Activated naive CD8-positive, alpha-beta T cell treated with anti-CD3 and anti-CD28 coated beads, Interleukin-2, amount 10 ng/mL, durations not matched to agents 7 days and 5 days (primary cell): Measurements from ENCODE around the gene FLYWCH2. TPM values are rescaled to one million over a fixed set of nuclear protein-coding genes. Genes with fewer than 3 reads are reported as not detected.
A peak's percentile ranks its signal among the peaks of the same experiment; 100 is the strongest.

Experiments
- ATAC-seq: fragments of 150-1000 bp; cut with Tn5 transposase; one replicate; pipeline ENCODE4 v1.10.0; 2021; ENCODE audit warnings: low read depth, moderate library complexity
- POLR2A ChIA-PET: fragments of 350-600 bp; sonication (Branson Sonifier 250); formaldehyde crosslinking; loops from one replicate; lab custom pipeline; 2021; ENCODE audit warnings: antibody characterized with exemption; lab: Charles Lee
- DNase-seq: peaks from one replicate; pipeline ENCODE4 v3.0.0; 2021
- H3K27ac Mint-ChIP-seq: one replicate; pipeline ENCODE4 v1.8.0; 2022; ENCODE audit warnings: mild to moderate bottlenecking, mixed read lengths
- H3K27me3 Mint-ChIP-seq: one replicate; pipeline ENCODE4 v1.8.0; 2022; ENCODE audit warnings: mild to moderate bottlenecking, moderate library complexity, mixed read lengths
- H3K36me3 Mint-ChIP-seq: one replicate; pipeline ENCODE4 v1.8.0; 2021; ENCODE audit warnings: mild to moderate bottlenecking, mixed read lengths
- H3K4me1 Mint-ChIP-seq: one replicate; pipeline ENCODE4 v1.8.0; 2021; ENCODE audit warnings: mixed read lengths
- H3K4me3 Mint-ChIP-seq: one replicate; pipeline ENCODE4 v1.8.0; 2022; ENCODE audit warnings: mild to moderate bottlenecking, moderate library complexity, mixed read lengths
- H3K9me3 Mint-ChIP-seq: one replicate; pipeline ENCODE4 v1.8.0; 2021; ENCODE audit warnings: mixed read lengths
- total RNA-seq, 2 experiments: library from RNA; stranded (reverse); gene quantifications; one replicate each; pipeline ENCODE4 v1.2.3, GENCODE V29; 2021

Gene FLYWCH2
- total RNA-seq, 2 experiments from 2014 or later = 21.0 to 21.2 TPM

DNA sequence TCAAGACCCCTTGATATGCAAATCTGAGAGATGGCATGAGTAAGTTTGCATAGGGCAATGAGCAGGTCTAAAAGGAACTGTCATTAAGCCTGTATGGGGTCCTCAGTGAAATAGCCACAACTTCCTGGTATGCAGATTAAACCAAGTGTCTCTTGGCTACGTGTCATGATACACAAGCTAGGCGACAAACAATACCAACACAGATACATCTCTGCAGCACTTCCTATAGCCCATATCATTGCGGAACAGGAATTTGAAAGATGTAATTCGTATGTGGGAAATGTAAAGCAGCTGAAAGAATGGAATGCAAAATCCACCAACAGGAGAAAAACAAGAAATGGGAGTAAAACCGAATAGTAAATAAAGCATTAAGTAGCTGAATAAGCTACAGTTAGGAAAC lies 37.9 kb upstream of the FLYWCH2 start:
- POLR2A ChIA-PET = interaction anchor here (1.4 kb wide), 1 partner anchor 23 kb away, joined by 5 read pairs; no protein-coding TSS in a partner anchor
- Mint-ChIP-seq H3K27me3 (peaks cover 4% of the 10 kb centered on the region), H3K36me3 (no peaks in the 10 kb centered on the region), H3K9me3 (no peaks in the 10 kb centered on the region), H3K4me3 (no peak overlapping the region), H3K4me1 (peaks cover 33% of the 10 kb centered on the region), H3K27ac (no peak overlapping the region)
- ATAC-seq (no peak), DNase-seq (no peak)

GRCh38 chr16:2846511-2847310 lies 36.3 kb upstream of the FLYWCH2 start:
- DNase-seq (no peak), ATAC-seq (peak; percentile 31)
- Mint-ChIP-seq H3K4me1 (peaks cover 30% of the 10 kb centered on the region), H3K36me3 (no peaks in the 10 kb centered on the region), H3K4me3 (no peak overlapping the region), H3K27me3 (peaks cover 9% of the 10 kb centered on the region), H3K9me3 (no peaks in the 10 kb centered on the region), H3K27ac (peak overlapping the region; percentile 14)
- POLR2A ChIA-PET = no interaction called here

GRCh38 chr16:2848933-2849725 lies 33.9 kb upstream of the FLYWCH2 start:
- Mint-ChIP-seq H3K27me3 (peaks cover 9% of the 10 kb centered on the region), H3K4me3 (no peak overlapping the region), H3K9me3 (peaks cover 3% of the 10 kb centered on the region), H3K4me1 (peaks cover 23% of the 10 kb centered on the region), H3K36me3 (no peaks in the 10 kb centered on the region), H3K27ac (no peak overlapping the region)
- POLR2A ChIA-PET = interaction anchor here (1.2 kb wide), 1 partner anchor 19 kb away, joined by 3 read pairs; no protein-coding TSS in a partner anchor
- DNase-seq (no peak), ATAC-seq (no peak)

GRCh38 chr16:2852003-2852730 lies 30.8 kb upstream of the FLYWCH2 start:
- no peak for ATAC-seq
- Mint-ChIP-seq H3K27ac (no peak overlapping the region), H3K4me1 (peaks cover under 1% of the 10 kb centered on the region), H3K27me3 (peaks cover 9% of the 10 kb centered on the region), H3K4me3 (no peak overlapping the region), H3K36me3 (no peaks in the 10 kb centered on the region), H3K9me3 (peaks cover 12% of the 10 kb centered on the region)
- POLR2A ChIA-PET = no interaction called here
- DNase-seq = no peak

DNA sequence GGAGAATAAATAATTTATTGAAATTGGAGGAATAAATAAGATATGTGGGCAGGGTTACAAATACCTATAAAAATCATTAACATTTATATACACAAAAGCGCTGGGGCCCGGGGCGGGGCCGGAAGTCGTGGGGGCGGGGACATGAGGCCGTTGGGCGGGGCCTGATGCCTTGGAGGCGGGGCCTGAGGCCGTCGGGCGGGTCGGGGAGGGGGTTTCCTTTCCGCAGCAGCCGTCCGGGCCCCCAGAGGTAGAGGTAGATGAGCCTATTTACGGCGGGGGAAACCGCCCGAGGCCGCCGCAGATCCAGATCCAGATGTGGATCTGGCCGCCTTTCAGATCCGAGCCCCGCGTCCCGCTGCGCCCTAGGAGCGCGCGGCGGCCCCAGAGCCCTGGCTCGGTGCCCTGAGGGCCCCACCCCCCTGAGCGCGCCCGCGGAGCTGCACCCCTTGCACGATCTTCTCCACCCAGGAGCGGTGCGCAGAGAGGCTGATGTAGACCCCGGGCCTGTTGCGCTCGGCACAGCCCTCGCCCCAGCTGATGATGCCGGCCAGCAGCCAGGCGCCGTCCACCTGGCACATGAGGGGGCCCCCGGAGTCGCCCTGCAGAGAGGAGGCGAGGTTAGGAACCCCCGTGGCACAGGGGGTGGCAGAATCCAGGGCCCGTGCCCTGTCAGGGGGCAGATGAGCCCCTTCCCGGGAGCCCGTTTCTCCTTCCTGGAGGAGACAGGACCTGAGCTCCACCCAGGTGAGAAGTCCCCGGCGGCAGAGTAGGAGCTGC lies 30.1 kb upstream of the FLYWCH2 start:
- H3K36me3 Mint-ChIP-seq = no peaks in the 10 kb centered on the region
- no peak overlapping the region for H3K27ac Mint-ChIP-seq
- H3K4me3 Mint-ChIP-seq = no peak overlapping the region
- H3K9me3 Mint-ChIP-seq = peaks cover 12% of the 10 kb centered on the region
- peaks cover 3% of the 10 kb centered on the region for H3K4me1 Mint-ChIP-seq
- POLR2A ChIA-PET = interaction anchor here (0.9 to 1.2 kb wide), 2 partner anchors 15 to 42 kb away, joined by 4 to 5 read pairs; no protein-coding TSS in a partner anchor
- ATAC-seq = no peak
- DNase-seq = no peak
- H3K27me3 Mint-ChIP-seq = peaks cover 13% of the 10 kb centered on the region

DNA sequence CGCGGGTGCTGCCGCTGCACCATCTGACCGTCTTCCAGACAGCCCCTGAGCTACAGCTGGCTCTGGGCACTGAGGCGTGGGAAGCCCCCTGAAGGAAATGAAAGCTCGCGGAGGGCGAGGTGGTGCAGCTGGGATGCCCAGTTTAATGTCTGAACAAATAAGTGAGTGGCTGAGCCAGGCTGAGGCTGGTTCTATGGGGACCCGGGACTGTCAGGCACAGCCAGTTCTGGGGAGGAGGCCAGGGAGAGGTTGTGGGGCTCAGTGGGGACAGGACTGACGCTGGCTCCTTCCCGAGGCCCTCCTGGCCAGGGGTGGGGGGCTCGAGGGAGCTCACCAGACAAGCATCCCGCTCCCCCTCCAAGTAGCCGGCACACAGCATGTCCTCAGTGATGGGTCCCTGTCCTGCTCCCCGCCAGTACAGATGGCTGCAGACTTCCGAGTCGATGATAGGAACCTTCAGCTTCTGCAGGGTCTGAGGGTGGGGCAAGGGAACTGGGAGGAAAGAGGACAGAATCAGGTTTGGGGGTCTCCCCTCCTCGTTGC lies 29.4 kb upstream of the FLYWCH2 start:
- Mint-ChIP-seq H3K27ac (no peak overlapping the region), H3K36me3 (no peaks in the 10 kb centered on the region), H3K9me3 (peaks cover 12% of the 10 kb centered on the region), H3K4me3 (no peak overlapping the region), H3K4me1 (peaks cover 3% of the 10 kb centered on the region), H3K27me3 (peaks cover 13% of the 10 kb centered on the region)
- ATAC-seq (no peak), DNase-seq (no peak)
- POLR2A ChIA-PET = interaction anchor here (0.6 to 1.2 kb wide), 3 partner anchors 15 to 1765 kb away, joined by 3 to 5 read pairs (median 4); no protein-coding TSS in a partner anchor

- POLR2A ChIA-PET = no interaction called here
- no peak for ATAC-seq
- DNase-seq = no peak
- Mint-ChIP-seq H3K36me3 (no peaks in the 10 kb centered on the region), H3K27ac (no peak overlapping the region), H3K4me1 (peaks cover 3% of the 10 kb centered on the region), H3K9me3 (peaks cover 12% of the 10 kb centered on the region), H3K27me3 (peaks cover 12% of the 10 kb centered on the region), H3K4me3 (no peak overlapping the region)
Observed at GRCh38 chr16:2854700-2855309, 28.2 kb upstream of the FLYWCH2 start.

DNA sequence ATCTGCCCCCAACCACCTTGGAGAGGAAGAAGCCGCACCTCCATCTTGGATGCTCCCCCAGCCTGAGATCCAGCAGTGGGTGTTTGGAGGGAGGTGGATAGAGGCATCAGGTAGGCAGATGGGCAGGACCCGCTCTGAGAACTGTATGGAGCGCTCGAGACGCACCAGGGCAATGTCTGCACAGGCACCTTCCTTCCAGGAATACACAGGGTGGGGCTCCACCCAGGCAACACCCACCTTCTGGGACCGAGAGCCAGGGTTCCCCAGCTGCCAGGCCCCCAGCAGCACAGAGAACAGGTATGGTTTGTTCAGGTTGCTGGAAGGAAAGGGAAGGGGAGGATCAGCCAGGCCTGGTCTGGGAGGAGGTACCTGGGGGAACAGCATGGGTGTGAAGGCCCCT lies 27.5 kb upstream of the FLYWCH2 start:
- no peak overlapping the region for H3K27ac Mint-ChIP-seq
- peaks cover 12% of the 10 kb centered on the region for H3K9me3 Mint-ChIP-seq
- no peak overlapping the region for H3K4me3 Mint-ChIP-seq
- ATAC-seq (no peak), DNase-seq (no peak)
- H3K4me1 Mint-ChIP-seq = peaks cover 3% of the 10 kb centered on the region
- no peaks in the 10 kb centered on the region for H3K36me3 Mint-ChIP-seq
- H3K27me3 Mint-ChIP-seq = peaks cover 10% of the 10 kb centered on the region
- POLR2A ChIA-PET = no interaction called here

DNA sequence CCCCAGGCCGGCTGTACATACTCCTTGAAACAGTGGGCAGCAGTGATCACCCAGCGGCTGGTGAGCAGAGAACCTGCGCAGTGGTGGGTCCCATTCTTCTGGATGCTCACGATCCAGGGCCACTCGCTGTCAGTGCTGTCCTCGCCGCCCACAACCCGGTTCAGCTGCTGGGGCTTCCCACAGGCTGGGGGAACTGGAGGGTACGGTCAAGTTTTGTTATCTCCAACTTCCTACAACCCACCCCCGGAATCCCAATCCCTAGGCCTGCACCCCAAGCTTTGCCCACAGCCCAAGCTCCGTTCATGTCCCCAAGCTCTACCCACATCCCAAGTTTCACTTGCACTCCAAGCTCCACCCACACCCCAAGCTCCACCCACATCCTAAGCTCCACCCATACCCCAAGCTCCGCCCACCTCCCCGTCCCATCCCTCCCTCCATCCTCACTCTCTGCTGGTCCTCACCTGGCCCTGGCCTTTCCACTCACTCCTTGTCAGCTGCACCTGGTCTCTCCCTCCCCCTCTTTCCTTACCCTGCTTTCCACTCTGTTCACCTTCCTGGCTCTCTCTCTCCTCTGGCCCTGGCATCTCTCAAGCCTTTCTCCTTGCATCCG lies 26.8 kb upstream of the FLYWCH2 start:
- Mint-ChIP-seq H3K27ac (no peak overlapping the region), H3K4me3 (no peak overlapping the region), H3K4me1 (peaks cover 3% of the 10 kb centered on the region), H3K27me3 (peaks cover 8% of the 10 kb centered on the region), H3K9me3 (peaks cover 13% of the 10 kb centered on the region), H3K36me3 (no peaks in the 10 kb centered on the region)
- ATAC-seq = no peak
- DNase-seq = no peak
- POLR2A ChIA-PET = no interaction called here

DNA sequence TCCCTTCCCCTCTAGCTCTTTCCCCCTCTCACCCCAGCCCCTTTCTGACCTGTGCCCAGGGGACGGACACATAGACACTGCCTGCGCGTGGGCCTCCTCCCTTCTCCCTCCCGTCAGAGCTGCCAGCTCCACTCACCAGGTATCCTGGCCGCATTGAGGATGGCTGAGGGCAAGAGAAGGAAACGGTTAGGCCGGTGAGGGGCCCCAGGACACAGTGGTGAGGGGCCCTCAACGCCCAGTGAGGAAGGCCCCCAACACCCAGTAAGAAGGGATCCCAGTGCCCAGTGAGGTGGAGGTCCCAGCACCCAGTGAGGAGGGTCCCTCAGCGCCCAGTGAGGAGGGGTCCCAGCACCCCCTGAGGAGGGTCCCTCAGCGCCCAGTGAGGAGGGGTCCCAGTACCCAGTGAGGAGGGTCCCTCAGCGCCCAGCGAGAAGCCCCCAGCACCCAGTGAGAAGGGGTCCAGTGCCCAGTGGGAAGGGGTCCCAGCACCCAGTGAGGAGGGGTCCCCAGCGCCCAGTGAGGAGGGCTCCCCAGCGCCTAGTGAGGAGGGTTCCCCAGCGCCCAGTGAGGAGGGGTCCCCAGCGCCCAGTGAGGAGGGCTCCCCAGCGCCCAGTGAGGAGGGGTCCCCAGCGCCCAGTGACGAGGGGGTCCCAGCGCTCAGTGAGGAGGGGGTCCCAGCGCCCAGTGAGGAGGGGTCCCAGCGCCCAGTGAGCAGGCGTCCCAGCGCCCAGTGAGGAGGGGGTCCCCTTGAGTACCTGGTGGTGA lies 26.1 kb upstream of the FLYWCH2 start:
- Mint-ChIP-seq H3K36me3 (no peaks in the 10 kb centered on the region), H3K4me1 (peaks cover 3% of the 10 kb centered on the region), H3K27me3 (peaks cover 8% of the 10 kb centered on the region), H3K4me3 (no peak overlapping the region), H3K9me3 (peaks cover 15% of the 10 kb centered on the region), H3K27ac (no peak overlapping the region)
- DNase-seq (no peak), ATAC-seq (no peak)
- POLR2A ChIA-PET = no interaction called here

- H3K9me3 Mint-ChIP-seq = peaks cover 15% of the 10 kb centered on the region
- peaks cover 8% of the 10 kb centered on the region for H3K27me3 Mint-ChIP-seq
- DNase-seq = no peak
- H3K4me3 Mint-ChIP-seq = peak within 1 kb of the TSS; percentile 71
- POLR2A ChIA-PET = no interaction called here
- H3K27ac Mint-ChIP-seq = peak within 1 kb of the TSS; percentile 69
- peak; percentile 11 for ATAC-seq
- H3K36me3 Mint-ChIP-seq = no peaks in the 10 kb centered on the region
- H3K4me1 Mint-ChIP-seq = peaks cover 3% of the 10 kb centered on the region
Observed at GRCh38 chr16:2857451-2858244, 25.4 kb upstream of the FLYWCH2 start, which contains the start of gene PRSS22. PRSS22 (minus strand) TSS chr16:2858170; CDS start chr16:2858104, 66 bp downstream.
